ENCODE results near the gene SPATA3. TPM values are rescaled to one million over a fixed set of nuclear protein-coding genes. Genes with fewer than 3 reads are reported as not detected.

The SPATA3 gene
- 1 to 10 TPM; 1.1 to 1.3 TPM for total RNA-seq

DNA sequence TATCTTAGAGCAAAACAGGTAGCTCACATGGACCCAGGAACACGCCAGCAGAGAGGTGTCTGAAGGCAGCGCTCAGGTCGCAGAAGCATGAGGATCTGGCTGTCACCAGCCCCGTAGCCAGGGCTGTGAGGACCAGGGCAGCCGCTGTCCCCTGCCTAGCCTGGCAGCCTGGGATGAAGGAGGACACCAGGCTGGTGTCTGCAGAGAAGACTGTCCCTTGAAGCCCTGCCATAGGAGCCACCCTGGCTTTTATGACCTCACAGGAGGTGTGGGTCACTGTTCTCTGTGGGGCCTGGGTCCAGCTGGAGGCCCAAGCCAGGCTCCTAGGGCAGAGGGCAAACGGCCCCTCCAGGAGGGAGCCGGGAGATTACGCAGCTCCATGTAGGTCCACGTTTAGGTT lies at the start of gene SPATA3:
SPATA3 (plus strand) TSS at position 301 of the 400 bp plus-strand sequence. CDS start 113 bp downstream, outside the sequence.
- H3K4me1 Mint-ChIP-seq, result no peaks in the 10 kb centered on the region
- no peak within 1 kb of the TSS for H3K4me3 Mint-ChIP-seq
- no peak for DNase-seq
- ATAC-seq, result no peak
- intact Hi-C loops (cut with DNase I, micrococcal nuclease), result no loop called here
- peaks cover 47% of the 10 kb centered on the region for H3K27me3 Mint-ChIP-seq
- H3K36me3 Mint-ChIP-seq (ENCODE audit: low read depth), result no peaks in the 10 kb centered on the region
- peaks cover 7% of the 10 kb centered on the region for H3K9me3 Mint-ChIP-seq (ENCODE audit: low read depth)
- POLR2A ChIA-PET, result no interaction called here
- no peak within 1 kb of the TSS for H3K27ac Mint-ChIP-seq
- CTCF ChIA-PET, result interaction anchor here (0.8 kb wide), 1 partner anchor 9 kb away, joined by 7 read pairs; no protein-coding TSS in a partner anchor

DNA sequence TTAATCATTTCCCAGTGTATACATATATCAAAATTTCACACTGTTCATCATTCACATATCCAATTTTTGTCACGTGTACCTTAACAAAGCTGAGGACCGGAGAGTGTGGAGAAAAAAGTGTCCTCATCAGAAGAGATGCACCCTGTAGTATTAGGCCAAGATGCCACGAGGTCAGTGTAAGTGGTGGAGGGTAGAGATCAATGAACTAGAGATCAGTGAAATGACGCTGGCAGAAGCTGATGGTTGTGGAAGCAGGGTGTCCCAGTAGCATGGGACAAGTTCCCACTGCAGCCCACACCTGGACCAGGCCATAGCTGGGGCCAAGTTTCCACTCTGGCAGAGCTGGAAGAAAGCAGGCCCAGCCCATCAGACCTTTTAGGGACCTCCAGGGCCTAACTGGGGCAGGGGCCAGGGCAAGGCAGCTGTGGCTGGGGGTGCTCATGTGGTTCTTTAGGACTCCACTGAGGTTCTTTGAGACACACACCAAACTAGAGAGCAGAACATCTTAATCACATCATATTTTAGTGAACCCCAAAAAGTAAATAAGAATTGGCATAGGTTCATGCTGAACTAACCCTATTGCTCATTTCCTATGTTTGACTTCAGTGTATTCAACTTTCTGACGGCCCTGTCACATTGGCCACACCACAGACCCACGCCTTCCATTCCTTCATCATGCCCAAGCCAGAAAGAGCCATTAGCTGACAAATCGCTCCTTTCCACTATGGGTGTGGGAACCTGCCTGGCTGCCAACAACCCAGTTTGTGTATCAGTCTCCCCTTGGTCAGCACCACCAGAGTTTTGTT lies 49.3 kb upstream of the SPATA3 start:
- Mint-ChIP-seq H3K36me3 (ENCODE audit: low read depth) (no peaks in the 10 kb centered on the region), H3K27me3 (peaks cover 4% of the 10 kb centered on the region), H3K4me1 (peaks cover 44% of the 10 kb centered on the region), H3K9me3 (ENCODE audit: low read depth) (no peaks in the 10 kb centered on the region), H3K4me3 (peak overlapping the region; percentile 61), H3K27ac (peak overlapping the region; percentile 8)
- ATAC-seq, result no peak
- POLR2A ChIA-PET, result no interaction called here
- DNase-seq, result no peak
- CTCF ChIA-PET, result interaction anchor here (0.8 to 1.6 kb wide), 7 partner anchors 8 to 122 kb away, joined by 3 to 7 read pairs (median 4); partner anchors contain the start of gene GPR55
- intact Hi-C loops (cut with DNase I, micrococcal nuclease), result no loop called here

- DNase-seq, result no peak
- POLR2A ChIA-PET, result interaction anchor here (1.2 kb wide), 1 partner anchor 23 kb away, joined by 3 read pairs; the partner anchor contains the start of gene GPR55
- CTCF ChIA-PET, result interaction anchor here (0.8 to 1.6 kb wide), 5 partner anchors 8 to 123 kb away, joined by 3 to 7 read pairs (median 4); partner anchors contain the start of gene GPR55
- no peak for ATAC-seq
- H3K4me3 Mint-ChIP-seq, result no peak overlapping the region
- H3K9me3 Mint-ChIP-seq (ENCODE audit: low read depth), result no peaks in the 10 kb centered on the region
- H3K27me3 Mint-ChIP-seq, result peaks cover 2% of the 10 kb centered on the region
- no peak overlapping the region for H3K27ac Mint-ChIP-seq
- no peaks in the 10 kb centered on the region for H3K36me3 Mint-ChIP-seq (ENCODE audit: low read depth)
- peaks cover 42% of the 10 kb centered on the region for H3K4me1 Mint-ChIP-seq
- intact Hi-C loops (cut with DNase I, micrococcal nuclease), result no loop called here
Observed at GRCh38 chr2:230947235-230947576, 48.7 kb upstream of the SPATA3 start.

GRCh38 chr2:230947908-230948365 lies 48.0 kb upstream of the SPATA3 start:
- H3K27me3 Mint-ChIP-seq, result no peaks in the 10 kb centered on the region
- CTCF ChIA-PET, result interaction anchor here (0.6 to 1.6 kb wide), 6 partner anchors 9 to 123 kb away, joined by 3 to 7 read pairs (median 4); partner anchors contain the start of gene GPR55
- no peak overlapping the region for H3K27ac Mint-ChIP-seq
- no peak overlapping the region for H3K4me3 Mint-ChIP-seq
- peaks cover 42% of the 10 kb centered on the region for H3K4me1 Mint-ChIP-seq
- H3K9me3 Mint-ChIP-seq (ENCODE audit: low read depth), result no peaks in the 10 kb centered on the region
- intact Hi-C loops (cut with DNase I, micrococcal nuclease), result no loop called here
- H3K36me3 Mint-ChIP-seq (ENCODE audit: low read depth), result peaks cover 1% of the 10 kb centered on the region
- DNase-seq (no peak), ATAC-seq (no peak)
- POLR2A ChIA-PET, result interaction anchor here (1.2 kb wide), 1 partner anchor 23 kb away, joined by 3 read pairs; the partner anchor contains the start of gene GPR55

DNA sequence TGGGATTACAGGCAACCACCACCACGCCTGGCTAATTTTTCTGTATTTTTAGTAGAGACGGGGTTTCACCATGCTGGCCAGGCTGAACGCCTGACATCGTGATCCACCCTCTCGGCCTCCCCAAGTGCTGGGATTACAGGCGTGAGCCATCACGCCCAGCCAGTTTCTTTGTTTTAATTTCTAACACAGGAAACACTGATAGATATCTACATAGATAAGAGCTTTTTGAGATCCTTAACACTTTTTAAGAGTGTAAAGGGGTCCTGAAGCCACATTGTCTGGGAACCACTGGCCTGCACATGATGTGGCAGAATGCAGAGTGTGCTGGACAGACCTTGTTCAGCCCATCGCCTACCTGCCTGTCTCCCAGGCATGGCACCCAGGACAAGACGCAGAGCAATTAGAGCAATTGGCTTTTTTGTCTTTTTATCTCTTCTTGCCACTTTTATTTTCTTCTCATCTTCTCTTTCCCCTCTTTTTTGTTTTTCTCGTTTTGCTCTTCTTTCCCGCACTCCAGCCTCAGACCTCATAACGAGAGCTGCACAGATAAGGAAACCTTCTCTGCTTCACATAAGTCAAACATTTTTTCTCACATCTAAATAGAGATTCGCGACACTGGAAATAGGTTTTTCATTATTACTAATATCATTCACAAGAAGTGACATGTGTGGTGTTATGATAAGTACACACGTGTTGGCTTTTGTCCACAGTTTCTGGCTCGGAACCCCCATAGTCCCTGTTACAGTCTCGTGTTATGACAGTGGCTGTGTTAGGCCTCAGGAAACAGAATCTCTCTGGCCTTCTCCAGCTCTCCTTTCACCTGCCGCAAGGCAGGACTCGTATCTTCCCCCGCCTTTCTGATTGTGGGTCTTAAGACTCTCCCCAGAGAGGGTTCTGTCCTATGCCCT lies 45.7 kb upstream of the SPATA3 start:
- Mint-ChIP-seq H3K27ac (peak overlapping the region; percentile 77), H3K36me3 (ENCODE audit: low read depth) (peaks cover 5% of the 10 kb centered on the region), H3K27me3 (peaks cover 6% of the 10 kb centered on the region), H3K9me3 (ENCODE audit: low read depth) (no peaks in the 10 kb centered on the region), H3K4me1 (peaks cover 41% of the 10 kb centered on the region), H3K4me3 (no peak overlapping the region)
- intact Hi-C loops (cut with DNase I, micrococcal nuclease), result loop anchor here in 1 of 2 experiments (10.0 kb wide), 1 partner anchor 505 kb away; no protein-coding TSS in a partner anchor
- peak; percentile 43 for DNase-seq
- ChIA-PET POLR2A (interaction anchor here (0.7 to 1.0 kb wide), 2 partner anchors 24 to 34 kb away, joined by 4 to 5 read pairs; no protein-coding TSS in a partner anchor), CTCF (interaction anchor here (0.6 to 2.1 kb wide), 7 partner anchors 10 to 49 kb away, joined by 3 to 8 read pairs (median 3); partner anchors contain the start of gene GPR55)
- peak; percentile 54 for ATAC-seq

GRCh38 chr2:230950874-230951339 lies 45.0 kb upstream of the SPATA3 start:
- Mint-ChIP-seq H3K27me3 (peaks cover 8% of the 10 kb centered on the region), H3K4me1 (peaks cover 43% of the 10 kb centered on the region), H3K27ac (peak overlapping the region; percentile 77), H3K4me3 (no peak overlapping the region), H3K9me3 (ENCODE audit: low read depth) (no peaks in the 10 kb centered on the region), H3K36me3 (ENCODE audit: low read depth) (peaks cover 5% of the 10 kb centered on the region)
- intact Hi-C loops (cut with DNase I, micrococcal nuclease), result loop anchor here in 1 of 2 experiments (10.0 kb wide), 1 partner anchor 506 kb away; no protein-coding TSS in a partner anchor
- DNase-seq, result no peak
- ChIA-PET CTCF (interaction anchor here (0.6 to 2.1 kb wide), 5 partner anchors 10 to 49 kb away, joined by 3 to 8 read pairs (median 3); partner anchors contain the start of gene GPR55), POLR2A (interaction anchor here (0.7 to 1.0 kb wide), 2 partner anchors 25 to 34 kb away, joined by 4 to 5 read pairs; no protein-coding TSS in a partner anchor)
- ATAC-seq, result no peak

GRCh38 chr2:230951396-230951795 lies 44.5 kb upstream of the SPATA3 start:
- Mint-ChIP-seq H3K27me3 (peaks cover 8% of the 10 kb centered on the region), H3K4me1 (peaks cover 44% of the 10 kb centered on the region), H3K36me3 (ENCODE audit: low read depth) (peaks cover 5% of the 10 kb centered on the region), H3K9me3 (ENCODE audit: low read depth) (no peaks in the 10 kb centered on the region), H3K4me3 (no peak overlapping the region), H3K27ac (peak overlapping the region; percentile 77)
- ATAC-seq (no peak), DNase-seq (no peak)
- ChIA-PET POLR2A (interaction anchor here (0.6 kb wide), 1 partner anchor 15 kb away, joined by 5 read pairs; no protein-coding TSS in a partner anchor), CTCF (interaction anchor here (0.6 to 2.1 kb wide), 4 partner anchors 11 to 48 kb away, joined by 3 to 8 read pairs (median 4); partner anchors contain the start of gene GPR55)
- intact Hi-C loops (cut with DNase I, micrococcal nuclease), result loop anchor here in 1 of 2 experiments (10.0 kb wide), 1 partner anchor 507 kb away; no protein-coding TSS in a partner anchor

GRCh38 chr2:230952226-230952956 lies 43.5 kb upstream of the SPATA3 start:
- peaks cover 53% of the 10 kb centered on the region for H3K4me1 Mint-ChIP-seq
- peaks cover 5% of the 10 kb centered on the region for H3K36me3 Mint-ChIP-seq (ENCODE audit: low read depth)
- intact Hi-C loops (cut with DNase I, micrococcal nuclease), result loop anchor here in 1 of 2 experiments (10.0 kb wide), 1 partner anchor 508 kb away; no protein-coding TSS in a partner anchor
- DNase-seq (no peak), ATAC-seq (no peak)
- CTCF ChIA-PET, result no interaction called here
- peaks cover 14% of the 10 kb centered on the region for H3K27me3 Mint-ChIP-seq
- H3K27ac Mint-ChIP-seq, result no peak overlapping the region
- POLR2A ChIA-PET, result no interaction called here
- H3K9me3 Mint-ChIP-seq (ENCODE audit: low read depth), result no peaks in the 10 kb centered on the region
- no peak overlapping the region for H3K4me3 Mint-ChIP-seq

DNA sequence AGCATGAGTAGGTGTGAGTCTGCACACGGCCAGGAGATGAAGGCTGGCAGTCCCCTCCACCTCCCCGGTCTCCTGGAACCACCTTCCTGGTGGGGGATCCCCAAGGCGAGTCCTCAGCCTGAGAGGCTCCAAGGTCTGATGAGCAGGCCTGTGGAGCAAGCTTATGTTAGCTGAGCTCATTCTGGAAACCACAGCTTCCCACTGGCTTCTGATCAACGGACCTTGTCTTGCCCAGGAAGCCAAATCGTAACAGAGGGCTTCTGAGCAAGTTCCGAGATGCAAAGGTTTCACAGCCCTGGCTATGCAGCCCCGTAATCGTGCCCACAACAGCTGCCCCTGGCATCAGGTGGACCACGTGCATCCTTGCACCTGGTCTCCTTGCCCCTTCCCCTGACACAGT lies 42.1 kb upstream of the SPATA3 start:
- ChIA-PET CTCF (interaction anchor here (1.2 kb wide), 1 partner anchor 30 kb away, joined by 7 read pairs; no protein-coding TSS in a partner anchor), POLR2A (no interaction called here)
- Mint-ChIP-seq H3K9me3 (ENCODE audit: low read depth) (no peaks in the 10 kb centered on the region), H3K36me3 (ENCODE audit: low read depth) (peaks cover 5% of the 10 kb centered on the region), H3K27me3 (peaks cover 24% of the 10 kb centered on the region), H3K4me1 (peaks cover 64% of the 10 kb centered on the region), H3K4me3 (no peak overlapping the region), H3K27ac (peak overlapping the region; percentile 17)
- peak; percentile 13 for ATAC-seq
- peak; percentile 41 for DNase-seq
- intact Hi-C loops (cut with DNase I, micrococcal nuclease), result loop anchor here (2.0 to 10.0 kb wide), 2 partner anchors 31 to 509 kb away; no protein-coding TSS in a partner anchor

- no peaks in the 10 kb centered on the region for H3K9me3 Mint-ChIP-seq (ENCODE audit: low read depth)
- ChIA-PET CTCF (interaction anchor here (1.2 to 1.6 kb wide), 3 partner anchors 32 to 130 kb away, joined by 3 to 9 read pairs (median 3); no protein-coding TSS in a partner anchor), POLR2A (interaction anchor here (1.5 kb wide), 1 partner anchor 30 kb away, joined by 3 read pairs; no protein-coding TSS in a partner anchor)
- H3K4me3 Mint-ChIP-seq, result no peak overlapping the region
- H3K27ac Mint-ChIP-seq, result no peak overlapping the region
- ATAC-seq (no peak), DNase-seq (no peak)
- peaks cover 63% of the 10 kb centered on the region for H3K4me1 Mint-ChIP-seq
- peaks cover 32% of the 10 kb centered on the region for H3K27me3 Mint-ChIP-seq
- peaks cover 5% of the 10 kb centered on the region for H3K36me3 Mint-ChIP-seq (ENCODE audit: low read depth)
- intact Hi-C loops (cut with DNase I, micrococcal nuclease), result loop anchor here (2.0 to 10.0 kb wide), 3 partner anchors 30 to 510 kb away; no protein-coding TSS in a partner anchor
Observed at GRCh38 chr2:230954746-230955145, 41.2 kb upstream of the SPATA3 start.

Data from activated CD4-positive, alpha-beta T cell treated with anti-CD3 and anti-CD28 coated beads for 36 hours (primary cell).